ENCODE results near the gene CLEC4A.
"Not testable (repeated sequence)": the region's sequence is repeated elsewhere in the genome, so short reads cannot be mapped to it uniquely, and the experiment has no call there.

CLEC4A gene

GRCh38 chr12:8096281-8096915 lies 27.0 kb upstream of the CLEC4A start:
- H3K4me3 ChIP-seq (ENCODE audit: low read depth, low read length) = no peak overlapping the region
- TF ChIP-seq CTCF (IDR thresholded peaks at IDR 0.05; ENCODE audit: borderline replicate concordance, insufficient read depth, low read depth, low read length) = no peak

- H3K4me3 ChIP-seq (ENCODE audit: low read depth, low read length) = no peak overlapping the region
- TF ChIP-seq CTCF (IDR thresholded peaks at IDR 0.05; ENCODE audit: borderline replicate concordance, insufficient read depth, low read depth, low read length) = no peak
These were observed 24.2 kb upstream of the CLEC4A start for GRCh38 chr12:8099235-8099634.

- no peak overlapping the region for H3K4me3 ChIP-seq (ENCODE audit: low read depth, low read length)
These were observed 14.5 kb upstream of the CLEC4A start for GRCh38 chr12:8108808-8109398.

GRCh38 chr12:8113117-8113516 lies 10.3 kb upstream of the CLEC4A start:
- H3K4me3 ChIP-seq (ENCODE audit: low read depth, low read length) = not testable (repeated sequence)

More at GRCh38 chr12:8108808-8109398, 14.5 kb upstream of the CLEC4A start:
- peak; percentile 83 for TF ChIP-seq CTCF (IDR thresholded peaks at IDR 0.05; ENCODE audit: borderline replicate concordance, insufficient read depth, low read depth, low read length)

GRCh38 chr12:8120072-8120713 lies 3.2 kb upstream of the CLEC4A start:
- no peak for TF ChIP-seq CTCF (IDR thresholded peaks at IDR 0.05; ENCODE audit: borderline replicate concordance, insufficient read depth, low read depth, low read length)
- H3K4me3 ChIP-seq (ENCODE audit: low read depth, low read length) = no peak overlapping the region

- H3K4me3 ChIP-seq (ENCODE audit: low read depth, low read length) = no peak overlapping the region
- no peak for TF ChIP-seq CTCF (IDR thresholded peaks at IDR 0.05; ENCODE audit: borderline replicate concordance, insufficient read depth, low read depth, low read length)
These were observed 3.7 kb downstream of the CLEC4A start for GRCh38 chr12:8127138-8127537.

GRCh38 chr12:8133636-8134397 lies 10.4 kb downstream of the CLEC4A start:
- H3K4me3 ChIP-seq (ENCODE audit: low read depth, low read length) = not testable (repeated sequence)

- not testable (repeated sequence) for H3K4me3 ChIP-seq (ENCODE audit: low read depth, low read length)
These were observed 11.0 kb downstream of the CLEC4A start for GRCh38 chr12:8134398-8134930.

- not testable (repeated sequence) for H3K4me3 ChIP-seq (ENCODE audit: low read depth, low read length)
These were observed 18.2 kb downstream of the CLEC4A start for GRCh38 chr12:8141647-8142046.
